OCI-LY7 (cell line): ENCODE measurements around the gene CAND1.

Experiments used
- CTCF ChIP-seq: fragments of 200-600 bp; sonication (generic); conservative IDR thresholded peaks from 2 replicates; pipeline ENCODE4 v1.5.1; 2014; ENCODE audit warnings: mild to moderate bottlenecking, antibody characterized with exemption, low read length, moderate library complexity, mixed read lengths
- EZH2phosphoT487 ChIP-seq: fragments of 200-600 bp; sonication (generic); IDR thresholded peaks from 2 replicates; pipeline ENCODE4 v1.6.1; 2018; ENCODE audit warnings: low read depth, borderline replicate concordance, mild to moderate bottlenecking, mixed run types, antibody characterized with exemption, low read length, moderate library complexity, mixed read lengths

- TF ChIP-seq CTCF: no peak
- TF ChIP-seq EZH2phosphoT487: no peak
Observed at GRCh38 chr12:67318786-67319185, 49.6 kb downstream of the CAND1 start.
